CD14-positive monocyte (primary cell): ENCODE measurements around the gene IL36G. TPM values are rescaled to one million over a fixed set of nuclear protein-coding genes. Genes with fewer than 3 reads are reported as not detected.

Source experiments
- DNase-seq, 3 donors: peaks; one replicate each; pipeline ENCODE4 v3.0.0-alpha.2; 2011 to 2022
- H2AFZ ChIP-seq: 2 replicates; pipeline ENCODE4 v1.6.0; 2012; ENCODE audit warnings: mild to moderate bottlenecking, low read depth, low read length, inconsistent platforms; ENCODE audit not compliant: insufficient read depth, poor library complexity, severe bottlenecking
- H3K27ac ChIP-seq, 2 donors: 1 replicate in 1 of 2; 2 replicates in 1 of 2; pipeline ENCODE4 v1.5.1; 2012 to 2013; ENCODE audit warnings: low read length in 2 of 2, control low read depth in 1 of 2, inconsistent platforms in 1 of 2, low read depth in 1 of 2, mild to moderate bottlenecking in 1 of 2
- H3K27me3 ChIP-seq, 2 donors: one replicate each; pipeline versions ENCODE4 v1.6.0 to v1.6.1; 2011 to 2013; ENCODE audit warnings: low read length in 2 of 2; ENCODE audit not compliant: control insufficient read depth in 2 of 2, insufficient read depth in 2 of 2
- H3K36me3 ChIP-seq, 2 donors: replicated peaks in 1 of 2; 1 replicate in 1 of 2; 2 replicates in 1 of 2; pipeline versions ENCODE4 v1.5.1 to v1.6.1; 2012 to 2013; ENCODE audit warnings: low read length in 2 of 2, control low read depth in 1 of 2, inconsistent platforms in 1 of 2, mild to moderate bottlenecking in 1 of 2; ENCODE audit not compliant: insufficient read depth in 2 of 2, control insufficient read depth in 1 of 2
- H3K4me1 ChIP-seq, 2 donors: 1 replicate in 1 of 2; 2 replicates in 1 of 2; pipeline versions ENCODE4 v1.5.1 to v1.6.1; 2012 to 2013; ENCODE audit warnings: low read length in 2 of 2, control low read depth in 1 of 2, inconsistent platforms in 1 of 2, mild to moderate bottlenecking in 1 of 2, moderate library complexity in 1 of 2; ENCODE audit not compliant: insufficient read depth in 2 of 2, control insufficient read depth in 1 of 2
- H3K4me2 ChIP-seq: replicated peaks from 2 replicates; pipeline ENCODE3; 2012; ENCODE audit warnings: low read length, moderate library complexity, mild to moderate bottlenecking; ENCODE audit not compliant: poor library complexity, severe bottlenecking; ENCODE audit errors: extremely low read depth
- H3K4me3 ChIP-seq, 3 experiments: fragments of 200-600 bp in 1 of 3; sonication (generic) in 1 of 3; replicated peaks in 1 of 3; 1 replicate in 2 of 3; 2 replicates in 1 of 3; pipeline ENCODE4 v1.5.1; 2011 to 2013; ENCODE audit warnings: low read length in 3 of 3, mild to moderate bottlenecking in 3 of 3, control low read depth in 2 of 3, low read depth in 2 of 3, inconsistent platforms in 1 of 3, moderate library complexity in 1 of 3
- H3K79me2 ChIP-seq: 2 replicates; pipeline ENCODE4 v1.6.0; 2012; ENCODE audit warnings: mild to moderate bottlenecking, control low read depth, inconsistent platforms, low read length, moderate library complexity; ENCODE audit not compliant: insufficient read depth
- H3K9ac ChIP-seq: 2 replicates; pipeline ENCODE4 v1.6.0; 2017; ENCODE audit warnings: low read length, mild to moderate bottlenecking; ENCODE audit not compliant: insufficient read depth, poor library complexity, severe bottlenecking
- H3K9me3 ChIP-seq, 2 donors: replicated peaks in 1 of 2; 1 replicate in 1 of 2; 2 replicates in 1 of 2; pipeline versions ENCODE4 v1.5.1 to v1.6.1; 2012 to 2013; ENCODE audit warnings: low read length in 2 of 2, control low read depth in 1 of 2; ENCODE audit not compliant: control insufficient read depth in 1 of 2, insufficient read depth in 1 of 2
- H4K20me1 ChIP-seq: 2 replicates; pipeline ENCODE4 v1.6.0; 2012; ENCODE audit warnings: mild to moderate bottlenecking, low read length, control low read depth, moderate library complexity; ENCODE audit not compliant: insufficient read depth
- H3K27ac Mint-ChIP-seq, 7 donors: one replicate each; pipeline ENCODE4 v1.8.0; 2020; ENCODE audit warnings: mild to moderate bottlenecking in 7 of 7, mixed read lengths in 7 of 7, moderate library complexity in 6 of 7, inconsistent platforms in 2 of 7
- H3K27me3 Mint-ChIP-seq, 3 donors: one replicate each; pipeline ENCODE4 v1.8.0; 2021 to 2022; ENCODE audit warnings: low read depth in 3 of 3, mild to moderate bottlenecking in 3 of 3, mixed read lengths in 3 of 3, moderate library complexity in 3 of 3, inconsistent platforms in 1 of 3
- H3K36me3 Mint-ChIP-seq, 2 donors: one replicate each; pipeline ENCODE4 v1.8.0; 2020; ENCODE audit warnings: mixed read lengths in 2 of 2, inconsistent platforms in 1 of 2, mild to moderate bottlenecking in 1 of 2
- H3K4me1 Mint-ChIP-seq: one replicate; pipeline ENCODE4 v1.8.0; 2020; ENCODE audit warnings: mild to moderate bottlenecking, mixed read lengths
- H3K4me3 Mint-ChIP-seq, 2 donors: one replicate each; pipeline ENCODE4 v1.8.0; 2020; ENCODE audit warnings: mild to moderate bottlenecking in 2 of 2, mixed read lengths in 2 of 2, moderate library complexity in 1 of 2
- H3K9me3 Mint-ChIP-seq, 7 donors: one replicate each; pipeline ENCODE4 v1.8.0; 2020 to 2022; ENCODE audit warnings: mixed read lengths in 7 of 7, mild to moderate bottlenecking in 6 of 7, moderate library complexity in 6 of 7, inconsistent platforms in 2 of 7
- WGBS: methylation state at CpG from one replicate; pipeline ENCODE4 v1.1.5; 2013; ENCODE audit warnings: missing lambda C conversion rate; ENCODE audit not compliant: insufficient coverage; 5-methylcytosine and 5-hydroxymethylcytosine counted together
- intact Hi-C, 2 donors: fragments of 100-400 bp; cut with micrococcal nuclease; formaldehyde crosslinking; loops; one replicate each; pipeline versions ENCODE4 v1.15.0 to v1.15.1; 2023
- polyA plus RNA-seq, 3 donors: library from polyadenylated mRNA; depleted of rRNA in 1 of 3; unstranded in 2 of 3; stranded (reverse) in 1 of 3; fragments of 300-500 nt in 2 of 3; fragments of >200 nt in 1 of 3; fragmentation: Illumina TruSeq in 2 of 3; gene quantifications; 1 replicate in 2 of 3; 2 replicates in 1 of 3; pipeline ENCODE4 v1.2.3, GENCODE V29; 2012 to 2021
- TF ChIP-seq, protein P1 (sequence below): fragments of 200-600 bp; IDR thresholded peaks from one replicate; pipeline ENCODE4 v1.8.0; 2022; ENCODE audit warnings: antibody characterized with exemption, mild to moderate bottlenecking

Gene IL36G
- polyA plus RNA-seq, 3 donors: not detected

GRCh38 chr2:113018509-113018908, 40.7 kb downstream of the IL36G start:
- peaks cover 4 to 7% (median 7%) of the 10 kb centered on the region in 3 donors for H3K27me3 Mint-ChIP-seq
- no peaks in the 10 kb centered on the region for H3K36me3 Mint-ChIP-seq
- no peaks in the 10 kb centered on the region for H3K4me1 ChIP-seq
- no peak overlapping the region for H3K4me2 ChIP-seq
- intact Hi-C loops: no loop called here
- no peaks in the 10 kb centered on the region for H3K79me2 ChIP-seq
- H3K9me3 ChIP-seq: peaks cover 0 to 2% of the 10 kb centered on the region in 2 donors
- H4K20me1 ChIP-seq: no peaks in the 10 kb centered on the region
- no peak overlapping the region for H3K27ac ChIP-seq
- peaks cover 2 to 13% (median 6%) of the 10 kb centered on the region in 7 donors for H3K9me3 Mint-ChIP-seq
- no peak overlapping the region for H2AFZ ChIP-seq
- TF ChIP-seq, protein P1, sequence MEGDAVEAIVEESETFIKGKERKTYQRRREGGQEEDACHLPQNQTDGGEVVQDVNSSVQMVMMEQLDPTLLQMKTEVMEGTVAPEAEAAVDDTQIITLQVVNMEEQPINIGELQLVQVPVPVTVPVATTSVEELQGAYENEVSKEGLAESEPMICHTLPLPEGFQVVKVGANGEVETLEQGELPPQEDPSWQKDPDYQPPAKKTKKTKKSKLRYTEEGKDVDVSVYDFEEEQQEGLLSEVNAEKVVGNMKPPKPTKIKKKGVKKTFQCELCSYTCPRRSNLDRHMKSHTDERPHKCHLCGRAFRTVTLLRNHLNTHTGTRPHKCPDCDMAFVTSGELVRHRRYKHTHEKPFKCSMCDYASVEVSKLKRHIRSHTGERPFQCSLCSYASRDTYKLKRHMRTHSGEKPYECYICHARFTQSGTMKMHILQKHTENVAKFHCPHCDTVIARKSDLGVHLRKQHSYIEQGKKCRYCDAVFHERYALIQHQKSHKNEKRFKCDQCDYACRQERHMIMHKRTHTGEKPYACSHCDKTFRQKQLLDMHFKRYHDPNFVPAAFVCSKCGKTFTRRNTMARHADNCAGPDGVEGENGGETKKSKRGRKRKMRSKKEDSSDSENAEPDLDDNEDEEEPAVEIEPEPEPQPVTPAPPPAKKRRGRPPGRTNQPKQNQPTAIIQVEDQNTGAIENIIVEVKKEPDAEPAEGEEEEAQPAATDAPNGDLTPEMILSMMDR: no peak
- H3K4me3 Mint-ChIP-seq: no peak overlapping the region
- DNase-seq: no peak
- WGBS: 85% methylated on average over 3 of the region's 3 CpGs
- no peak overlapping the region for H3K9ac ChIP-seq
- H3K27me3 ChIP-seq: no peaks in the 10 kb centered on the region
- H3K36me3 ChIP-seq: no peaks in the 10 kb centered on the region
- H3K4me1 Mint-ChIP-seq: no peaks in the 10 kb centered on the region
- H3K27ac Mint-ChIP-seq: no peak overlapping the region
- no peak overlapping the region for H3K4me3 ChIP-seq

- Histone ChIP-seq H3K27ac (no peak overlapping the region), H3K9me3 (no peaks in the 10 kb centered on the region), H3K79me2 (no peaks in the 10 kb centered on the region), H3K9ac (no peak overlapping the region), H3K4me3 (no peak overlapping the region), H3K4me1 (no peaks in the 10 kb centered on the region), H2AFZ (no peak overlapping the region), H3K4me2 (no peak overlapping the region), H3K27me3 (peaks cover 0 to 10% of the 10 kb centered on the region in 2 donors), H4K20me1 (no peaks in the 10 kb centered on the region), H3K36me3 (no peaks in the 10 kb centered on the region)
- intact Hi-C loops: no loop called here
- Mint-ChIP-seq H3K4me1 (peaks cover 8% of the 10 kb centered on the region), H3K4me3 (no peak overlapping the region), H3K36me3 (no peaks in the 10 kb centered on the region), H3K27me3 (peaks cover 3 to 11% (median 4%) of the 10 kb centered on the region in 3 donors), H3K9me3 (peaks cover 2 to 13% (median 4%) of the 10 kb centered on the region in 7 donors), H3K27ac (no peak overlapping the region)
- DNase-seq: no peak
- TF ChIP-seq, protein P1: no peak
- 46% methylated on average over 2 of the region's 4 CpGs for WGBS
These were observed 43.5 kb downstream of the IL36G start for GRCh38 chr2:113021312-113021711.
